Brain microvascular endothelial cell (primary cell): ENCODE data around the gene OVOL3.
A peak's percentile ranks its signal among the peaks of the same experiment; 100 is the strongest.
"Not testable (repeated sequence)": the region's sequence is repeated elsewhere in the genome, so short reads cannot be mapped to it uniquely, and the experiment has no call there.

Experiments used
- DNase-seq: peaks from one replicate; pipeline ENCODE4 v3.0.0-alpha.2; 2020
- H3K27ac ChIP-seq: fragments of 250-450 bp; sonication (Bioruptor Pico); 2 replicates; pipeline ENCODE4 v1.5.1; 2020; ENCODE audit warnings: mild to moderate bottlenecking, moderate library complexity
- H3K27me3 ChIP-seq: fragments of 250-450 bp; sonication (Bioruptor Pico); replicated peaks from 2 replicates; pipeline ENCODE4 v1.5.1; 2020; ENCODE audit warnings: mild to moderate bottlenecking
- H3K36me3 ChIP-seq: fragments of 250-450 bp; sonication (Bioruptor Pico); replicated peaks from 2 replicates; pipeline ENCODE4 v1.5.1; 2020; ENCODE audit warnings: mild to moderate bottlenecking
- H3K4me3 ChIP-seq: 2 replicates; pipeline ENCODE4 v1.5.1; 2011; ENCODE audit warnings: low read depth, mild to moderate bottlenecking, control low read depth, low read length, moderate library complexity
- in situ Hi-C: cut with HindIII; loops from 2 replicates; pipeline ENCODE4 v1.10.0; 2017; ENCODE audit warnings: low sequenced_read_pairs, low pct_ligation_motif_present
- TF ChIP-seq, protein P1 (sequence below): IDR thresholded peaks from 2 replicates; pipeline ENCODE4 v1.5.1; 2011; ENCODE audit warnings: low read depth, mild to moderate bottlenecking, moderate library complexity, low read length, control low read depth, inconsistent platforms; ENCODE audit errors: missing control alignments

OVOL3 gene

DNA sequence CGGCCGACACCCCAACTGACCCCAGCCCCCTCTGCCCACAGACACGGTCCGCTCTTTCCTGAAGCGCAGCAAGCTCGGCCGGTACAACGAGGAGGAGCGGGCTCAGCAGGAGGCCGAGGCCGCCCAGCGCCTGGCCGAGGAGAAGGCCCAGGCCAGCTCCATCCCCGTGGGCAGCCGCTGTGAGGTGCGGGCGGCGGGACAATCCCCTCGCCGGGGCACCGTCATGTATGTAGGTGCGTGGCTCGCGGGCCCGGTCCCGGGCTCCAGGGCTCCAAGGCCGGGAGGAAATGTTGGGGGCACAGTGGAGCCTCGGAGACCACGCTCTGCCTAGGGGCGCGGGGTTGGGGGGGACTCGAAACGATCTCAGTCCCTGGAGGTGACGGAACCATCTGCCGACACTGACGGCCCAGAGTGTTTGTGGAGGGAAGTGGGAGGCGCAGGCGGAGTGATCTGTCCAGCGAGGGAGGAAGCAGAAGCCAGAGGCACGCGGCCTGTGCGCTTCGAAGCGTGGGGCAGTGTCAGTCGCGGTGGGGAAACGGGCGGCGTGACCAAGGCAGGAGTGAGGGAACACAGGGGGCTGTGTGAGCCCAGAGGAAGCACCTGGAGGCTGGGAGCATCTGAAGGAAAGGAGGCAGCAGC lies 10.7 kb downstream of the OVOL3 start:
- peaks cover 47% of the 10 kb centered on the region for H3K36me3 ChIP-seq
- H3K4me3 ChIP-seq, result no peak overlapping the region
- no peaks in the 10 kb centered on the region for H3K27me3 ChIP-seq
- in situ Hi-C loops, result no loop called here
- H3K27ac ChIP-seq, result no peak overlapping the region
- no peak for DNase-seq
- TF ChIP-seq, protein P1, sequence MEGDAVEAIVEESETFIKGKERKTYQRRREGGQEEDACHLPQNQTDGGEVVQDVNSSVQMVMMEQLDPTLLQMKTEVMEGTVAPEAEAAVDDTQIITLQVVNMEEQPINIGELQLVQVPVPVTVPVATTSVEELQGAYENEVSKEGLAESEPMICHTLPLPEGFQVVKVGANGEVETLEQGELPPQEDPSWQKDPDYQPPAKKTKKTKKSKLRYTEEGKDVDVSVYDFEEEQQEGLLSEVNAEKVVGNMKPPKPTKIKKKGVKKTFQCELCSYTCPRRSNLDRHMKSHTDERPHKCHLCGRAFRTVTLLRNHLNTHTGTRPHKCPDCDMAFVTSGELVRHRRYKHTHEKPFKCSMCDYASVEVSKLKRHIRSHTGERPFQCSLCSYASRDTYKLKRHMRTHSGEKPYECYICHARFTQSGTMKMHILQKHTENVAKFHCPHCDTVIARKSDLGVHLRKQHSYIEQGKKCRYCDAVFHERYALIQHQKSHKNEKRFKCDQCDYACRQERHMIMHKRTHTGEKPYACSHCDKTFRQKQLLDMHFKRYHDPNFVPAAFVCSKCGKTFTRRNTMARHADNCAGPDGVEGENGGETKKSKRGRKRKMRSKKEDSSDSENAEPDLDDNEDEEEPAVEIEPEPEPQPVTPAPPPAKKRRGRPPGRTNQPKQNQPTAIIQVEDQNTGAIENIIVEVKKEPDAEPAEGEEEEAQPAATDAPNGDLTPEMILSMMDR, result no peak

- Histone ChIP-seq H3K36me3 (peaks cover 37% of the 10 kb centered on the region), H3K27ac (no peak overlapping the region)
- TF ChIP-seq, protein P1, result no peak
Observed at GRCh38 chr19:36125557-36125956, 14.6 kb downstream of the OVOL3 start.

DNA sequence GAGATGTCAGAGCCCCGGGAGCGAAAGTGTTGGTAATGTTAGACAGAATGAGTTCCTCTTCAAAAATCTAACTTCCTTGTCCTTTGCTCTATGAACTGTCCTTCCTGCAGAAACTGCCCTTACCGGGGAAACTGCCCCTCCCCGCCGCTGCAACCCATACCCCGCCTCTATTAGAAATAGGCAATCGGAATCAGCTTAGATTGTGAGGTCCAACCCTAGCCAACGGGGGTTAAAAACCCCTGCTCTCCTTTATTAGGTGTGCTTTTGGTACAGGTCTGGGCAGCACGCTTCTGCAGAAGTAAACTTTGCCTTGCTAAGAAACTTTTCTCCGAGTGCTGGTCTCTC lies 17.4 kb downstream of the OVOL3 start:
- in situ Hi-C loops, result no loop called here
- Histone ChIP-seq H3K36me3 (peaks cover 26% of the 10 kb centered on the region), H3K4me3 (peak overlapping the region; percentile 56), H3K27me3 (no peaks in the 10 kb centered on the region), H3K27ac (peak overlapping the region; percentile 58)
- TF ChIP-seq, protein P1, result no peak
- DNase-seq, result no peak

More at GRCh38 chr19:36125557-36125956, 14.6 kb downstream of the OVOL3 start:
- Histone ChIP-seq H3K4me3 (no peak overlapping the region), H3K27me3 (no peaks in the 10 kb centered on the region)
- no peak for DNase-seq
- in situ Hi-C loops, result no loop called here

GRCh38 chr19:36131221-36131620 lies 20.3 kb downstream of the OVOL3 start:
- H3K4me3 ChIP-seq, H3K36me3 ChIP-seq, in situ Hi-C loops, H3K27me3 ChIP-seq, H3K27ac ChIP-seq, DNase-seq: not testable (repeated sequence)

DNA sequence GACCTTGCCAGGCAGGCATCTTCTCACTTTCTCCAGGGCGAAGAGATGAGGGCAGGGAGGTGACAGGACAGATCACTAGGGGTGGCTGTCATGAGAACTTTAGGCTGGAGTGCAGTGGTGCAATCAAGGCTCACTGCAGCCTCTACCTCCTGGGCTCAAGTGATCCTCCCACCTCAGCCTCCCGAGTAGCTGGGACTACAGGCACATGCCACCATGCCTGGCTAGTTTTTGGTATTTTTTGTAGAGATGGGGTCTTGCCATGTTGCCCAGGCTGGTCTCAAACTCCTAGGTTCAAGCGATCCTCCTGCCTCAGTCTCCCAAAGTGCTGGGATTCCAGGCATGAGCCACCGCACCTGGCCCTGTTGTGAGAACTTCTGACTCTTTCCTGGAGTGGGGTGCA lies 23.9 kb downstream of the OVOL3 start:
- not testable (repeated sequence) for DNase-seq

GRCh38 chr19:36136964-36137686 lies 26.2 kb downstream of the OVOL3 start:
- TF ChIP-seq, protein P1, result no peak
- in situ Hi-C loops, result no loop called here
- Histone ChIP-seq H3K36me3 (peaks cover 7% of the 10 kb centered on the region), H3K27me3 (no peaks in the 10 kb centered on the region), H3K4me3 (no peak overlapping the region), H3K27ac (no peak overlapping the region)
- peak; percentile 39 for DNase-seq

More for the DNA sequence above, 23.9 kb downstream of the OVOL3 start:
- H3K4me3 ChIP-seq, H3K27ac ChIP-seq, in situ Hi-C loops, H3K27me3 ChIP-seq, H3K36me3 ChIP-seq: not testable (repeated sequence)

GRCh38 chr19:36139120-36139472 lies 28.2 kb downstream of the OVOL3 start:
- Histone ChIP-seq H3K27ac (peak overlapping the region; percentile 94), H3K36me3 (peaks cover 18% of the 10 kb centered on the region), H3K4me3 (peak overlapping the region; percentile 96), H3K27me3 (no peaks in the 10 kb centered on the region)
- DNase-seq, result no peak
- TF ChIP-seq, protein P1, result no peak
- in situ Hi-C loops, result no loop called here
